KBM-7 (cell line): ENCODE data around the gene ACSM4.
"Not testable (repeated sequence)": the region's sequence is repeated elsewhere in the genome, so short reads cannot be mapped to it uniquely, and the experiment has no call there.

ENCODE experiments used
- DNase-seq: peaks from one replicate; pipeline ENCODE4 v3.0.0-alpha.2; 2015
- in situ Hi-C: fragments of 300-500 bp; cut with MboI; formaldehyde crosslinking; loops from 2 replicates; pipeline ENCODE4 v1.14.3; 2020; ENCODE audit warnings: low sequenced_read_pairs, low pct_unique_long_range_greater_than_20kb, mixed read lengths

Gene ACSM4

GRCh38 chr12:7303772-7304171, at the start of gene ACSM4:
ACSM4 (plus strand) TSS chr12:7304072; CDS start chr12:7304332, 260 bp downstream.
- in situ Hi-C loops = no loop called here
- DNase-seq = no peak

GRCh38 chr12:7259060-7259459, 44.8 kb upstream of the ACSM4 start:
- in situ Hi-C loops = no loop called here
- no peak for DNase-seq

- DNase-seq = no peak
Observed at GRCh38 chr12:7264538-7264937, 39.3 kb upstream of the ACSM4 start.

GRCh38 chr12:7265251-7265650, 38.6 kb upstream of the ACSM4 start:
- DNase-seq = no peak
- in situ Hi-C loops = no loop called here

More at GRCh38 chr12:7264538-7264937, 39.3 kb upstream of the ACSM4 start:
- in situ Hi-C loops = no loop called here

GRCh38 chr12:7269273-7269672, 34.6 kb upstream of the ACSM4 start:
- no peak for DNase-seq
- in situ Hi-C loops = no loop called here

- no peak for DNase-seq
- in situ Hi-C loops = no loop called here
Observed at GRCh38 chr12:7271893-7272514, 31.9 kb upstream of the ACSM4 start.

- not testable (repeated sequence) for DNase-seq
Observed at GRCh38 chr12:7275482-7275881, 28.4 kb upstream of the ACSM4 start.

GRCh38 chr12:7282844-7283243, 21.0 kb upstream of the ACSM4 start:
- no peak for DNase-seq
- in situ Hi-C loops = no loop called here

More at GRCh38 chr12:7275482-7275881, 28.4 kb upstream of the ACSM4 start:
- in situ Hi-C loops = not testable (repeated sequence)

- peak; percentile 19 for DNase-seq
- in situ Hi-C loops = no loop called here
Observed at GRCh38 chr12:7289743-7290142, 14.1 kb upstream of the ACSM4 start.

GRCh38 chr12:7290588-7290987, 13.3 kb upstream of the ACSM4 start:
- DNase-seq, in situ Hi-C loops: not testable (repeated sequence)

GRCh38 chr12:7292300-7292699, 11.6 kb upstream of the ACSM4 start:
- DNase-seq = no peak
- in situ Hi-C loops = no loop called here

GRCh38 chr12:7293670-7294069, 10.2 kb upstream of the ACSM4 start:
- DNase-seq = peak; percentile 11
- in situ Hi-C loops = no loop called here

GRCh38 chr12:7295529-7295928, 8.3 kb upstream of the ACSM4 start:
- no peak for DNase-seq
- in situ Hi-C loops = no loop called here

- in situ Hi-C loops = no loop called here
- no peak for DNase-seq
Observed at GRCh38 chr12:7297865-7298264, 6.0 kb upstream of the ACSM4 start.

GRCh38 chr12:7302266-7302986, 1.4 kb upstream of the ACSM4 start:
- DNase-seq = no peak
- in situ Hi-C loops = no loop called here

GRCh38 chr12:7303230-7303629, 642 bp upstream of the ACSM4 start:
- in situ Hi-C loops = no loop called here
- no peak for DNase-seq

GRCh38 chr12:7304456-7304855, 584 bp downstream of the ACSM4 start:
- in situ Hi-C loops = no loop called here
- DNase-seq = no peak

- in situ Hi-C loops = no loop called here
- DNase-seq = no peak
Observed at GRCh38 chr12:7310070-7310469, 6.2 kb downstream of the ACSM4 start.

GRCh38 chr12:7319930-7320329, 16.1 kb downstream of the ACSM4 start:
- in situ Hi-C loops = no loop called here
- DNase-seq = no peak

- DNase-seq = no peak
- in situ Hi-C loops = no loop called here
Observed at GRCh38 chr12:7321624-7322023, 17.8 kb downstream of the ACSM4 start.

GRCh38 chr12:7322599-7322998, 18.7 kb downstream of the ACSM4 start:
- no peak for DNase-seq
- in situ Hi-C loops = no loop called here
